CD4-positive, alpha-beta T cell (primary cell): ENCODE data around the gene STK17A. TPM values are rescaled to one million over a fixed set of nuclear protein-coding genes. Genes with fewer than 3 reads are reported as not detected.
A peak's percentile ranks its signal among the peaks of the same experiment; 100 is the strongest.

Experiments used
- ATAC-seq: fragments of 200-7000 bp; cut with Tn5 transposase; one replicate; pipeline ENCODE4 v1.10.0; 2022; ENCODE audit warnings: mild to moderate bottlenecking; ENCODE audit not compliant: poor library complexity
- CTCF ChIA-PET: fragments of 350-600 bp; sonication (Branson Sonifier 250); formaldehyde crosslinking; loops from one replicate; lab custom pipeline; 2021; ENCODE audit warnings: antibody characterized with exemption, inconsistent platforms; lab: Charles Lee
- POLR2A ChIA-PET: fragments of 350-600 bp; sonication (Branson Sonifier 250); formaldehyde crosslinking; loops from one replicate; lab custom pipeline; 2021; ENCODE audit warnings: antibody characterized with exemption, inconsistent platforms; lab: Charles Lee
- DNase-seq, 14 experiments: peaks; one replicate each; pipeline ENCODE4 v3.0.0-alpha.2; 2013 to 2020; ENCODE audit warnings: mixed read lengths in 2 of 14
- H3K27ac ChIP-seq, 2 donors: one replicate each; pipeline versions ENCODE4 v1.5.1 to v1.7.0; 2013; ENCODE audit warnings: low read length in 2 of 2, low read depth in 1 of 2, mild to moderate bottlenecking in 1 of 2
- H3K27me3 ChIP-seq, 2 experiments: 1 replicate in 1 of 2; 2 replicates in 1 of 2; pipeline versions ENCODE4 v1.6.1 to v1.7.0; 2013; ENCODE audit warnings: low read length in 2 of 2, control low read depth in 1 of 2, mild to moderate bottlenecking in 1 of 2, moderate library complexity in 1 of 2; ENCODE audit not compliant: insufficient read depth in 2 of 2, control insufficient read depth in 1 of 2
- H3K36me3 ChIP-seq: one replicate; pipeline ENCODE4 v1.6.1; 2013; ENCODE audit warnings: low read length, control low read depth; ENCODE audit not compliant: insufficient read depth
- H3K4me1 ChIP-seq: one replicate; pipeline ENCODE4 v1.6.1; 2013; ENCODE audit warnings: low read length, control low read depth; ENCODE audit not compliant: insufficient read depth
- H3K4me3 ChIP-seq: one replicate; pipeline ENCODE4 v1.5.1; 2013; ENCODE audit warnings: mild to moderate bottlenecking, low read length, moderate library complexity
- H3K9me3 ChIP-seq, 2 experiments: 1 replicate in 1 of 2; 2 replicates in 1 of 2; pipeline versions ENCODE4 v1.6.1 to v1.7.0; 2013; ENCODE audit warnings: low read length in 2 of 2, mild to moderate bottlenecking in 2 of 2, control low read depth in 1 of 2, moderate library complexity in 1 of 2; ENCODE audit not compliant: control insufficient read depth in 1 of 2, insufficient read depth in 1 of 2
- H3K27ac Mint-ChIP-seq: one replicate; pipeline ENCODE4 v1.8.0; 2020; ENCODE audit warnings: mixed read lengths
- H3K27me3 Mint-ChIP-seq: one replicate; pipeline ENCODE4 v1.8.0; 2021; ENCODE audit warnings: mixed read lengths
- H3K36me3 Mint-ChIP-seq: one replicate; pipeline ENCODE4 v1.8.0; 2021; ENCODE audit warnings: low read depth, mixed read lengths
- H3K4me1 Mint-ChIP-seq: one replicate; pipeline ENCODE4 v1.8.0; 2021; ENCODE audit warnings: low read depth, mixed read lengths
- H3K4me3 Mint-ChIP-seq: one replicate; pipeline ENCODE4 v1.8.0; 2020; ENCODE audit warnings: mild to moderate bottlenecking, mixed read lengths
- H3K9me3 Mint-ChIP-seq: one replicate; pipeline ENCODE4 v1.8.0; 2020; ENCODE audit warnings: mixed read lengths
- intact Hi-C, 2 experiments: fragments of 100-400 bp; cut with DNase I in 1 of 2; cut with micrococcal nuclease in 1 of 2; formaldehyde crosslinking; loops; one replicate each; pipeline versions ENCODE4 v1.15.1 to v1.9.0; 2023 to 2025; cut with DNase I, micrococcal nuclease
- total RNA-seq, 174 experiments: library from RNA in 2 of 174; stranded (reverse) in 2 of 174; gene quantifications; one replicate each; pipeline ENCODE4 v1.2.3 and lab custom pipeline; 2021 to 2026
- TF ChIP-seq, protein P1 (sequence below): fragments of 200-600 bp; IDR thresholded peaks from one replicate; pipeline ENCODE4 v1.8.0; 2022; ENCODE audit warnings: antibody characterized with exemption, mild to moderate bottlenecking

STK17A gene
- total RNA-seq, 2 experiments from 2014 or later, result 213 to 218 TPM

DNA sequence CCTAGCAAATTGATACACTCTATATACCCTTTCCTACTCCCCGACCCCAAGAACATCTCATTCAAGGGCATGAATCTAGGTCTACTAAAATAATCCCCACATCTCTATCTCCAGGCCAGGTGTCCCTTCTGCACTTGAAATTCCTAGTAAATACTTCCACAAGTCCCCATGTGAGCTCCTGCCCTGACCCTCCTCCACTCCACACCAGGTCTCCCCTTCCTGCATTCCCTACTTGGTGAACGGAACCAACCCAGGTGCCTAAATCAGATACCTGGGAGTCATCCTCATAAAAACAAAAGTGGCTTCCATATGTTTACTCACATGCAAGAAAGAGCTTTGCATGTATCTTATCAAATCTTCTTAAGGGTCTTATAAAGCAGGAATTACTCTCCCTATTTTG, 77.2 kb downstream of the STK17A start:
- H3K4me3 ChIP-seq, result no peak overlapping the region
- Mint-ChIP-seq H3K9me3 (no peaks in the 10 kb centered on the region), H3K27me3 (no peaks in the 10 kb centered on the region), H3K27ac (peak overlapping the region; percentile 89), H3K4me1 (peaks cover 68% of the 10 kb centered on the region), H3K4me3 (no peak overlapping the region), H3K36me3 (peaks cover 36% of the 10 kb centered on the region)
- peaks cover 11% of the 10 kb centered on the region for H3K36me3 ChIP-seq
- ChIA-PET POLR2A (interaction anchor here (1.2 to 1.7 kb wide), 2 partner anchors 8 to 10 kb away, joined by 6 to 8 read pairs; no protein-coding TSS in a partner anchor), CTCF (interaction anchor here (0.7 to 1.6 kb wide), 3 partner anchors 9 to 78 kb away, joined by 3 to 6 read pairs (median 3); partner anchors contain the start of gene STK17A)
- intact Hi-C loops, result no loop called here
- no peak for DNase-seq
- peaks cover 0 to 6% of the 10 kb centered on the region in 2 experiments for H3K9me3 ChIP-seq
- H3K27ac ChIP-seq, result no peak overlapping the region
- ATAC-seq, result no peak
- H3K4me1 ChIP-seq, result peaks cover 32% of the 10 kb centered on the region
- no peaks in the 10 kb centered on the region for H3K27me3 ChIP-seq
- TF ChIP-seq, protein P1, sequence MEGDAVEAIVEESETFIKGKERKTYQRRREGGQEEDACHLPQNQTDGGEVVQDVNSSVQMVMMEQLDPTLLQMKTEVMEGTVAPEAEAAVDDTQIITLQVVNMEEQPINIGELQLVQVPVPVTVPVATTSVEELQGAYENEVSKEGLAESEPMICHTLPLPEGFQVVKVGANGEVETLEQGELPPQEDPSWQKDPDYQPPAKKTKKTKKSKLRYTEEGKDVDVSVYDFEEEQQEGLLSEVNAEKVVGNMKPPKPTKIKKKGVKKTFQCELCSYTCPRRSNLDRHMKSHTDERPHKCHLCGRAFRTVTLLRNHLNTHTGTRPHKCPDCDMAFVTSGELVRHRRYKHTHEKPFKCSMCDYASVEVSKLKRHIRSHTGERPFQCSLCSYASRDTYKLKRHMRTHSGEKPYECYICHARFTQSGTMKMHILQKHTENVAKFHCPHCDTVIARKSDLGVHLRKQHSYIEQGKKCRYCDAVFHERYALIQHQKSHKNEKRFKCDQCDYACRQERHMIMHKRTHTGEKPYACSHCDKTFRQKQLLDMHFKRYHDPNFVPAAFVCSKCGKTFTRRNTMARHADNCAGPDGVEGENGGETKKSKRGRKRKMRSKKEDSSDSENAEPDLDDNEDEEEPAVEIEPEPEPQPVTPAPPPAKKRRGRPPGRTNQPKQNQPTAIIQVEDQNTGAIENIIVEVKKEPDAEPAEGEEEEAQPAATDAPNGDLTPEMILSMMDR, result no peak

DNA sequence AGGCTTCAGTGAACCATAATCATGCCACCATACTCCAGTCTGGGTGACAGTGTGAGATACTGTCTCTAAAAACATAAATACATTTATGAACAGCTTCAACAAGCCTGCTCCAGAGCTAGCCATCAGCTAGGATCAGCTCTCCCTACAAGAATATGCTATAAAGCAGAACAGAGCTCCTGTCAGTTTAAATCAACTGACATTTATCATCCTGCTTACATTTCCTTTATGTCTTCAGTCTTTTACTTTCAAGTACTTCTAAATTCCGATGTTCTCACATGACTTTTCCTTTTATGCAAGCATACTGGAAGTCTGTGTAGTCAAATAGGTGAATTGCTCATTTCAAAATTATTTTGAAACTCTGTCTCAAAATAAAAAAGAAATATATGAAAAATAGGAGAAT, 81.8 kb downstream of the STK17A start:
- TF ChIP-seq, protein P1, result no peak
- DNase-seq, result no peak
- H3K4me1 ChIP-seq, result peaks cover 32% of the 10 kb centered on the region
- H3K4me3 Mint-ChIP-seq, result peak overlapping the region; percentile 36
- H3K4me3 ChIP-seq, result no peak overlapping the region
- H3K9me3 ChIP-seq, result peaks cover 6% of the 10 kb centered on the region in 2 experiments
- H3K36me3 Mint-ChIP-seq, result peaks cover 57% of the 10 kb centered on the region
- H3K4me1 Mint-ChIP-seq, result peaks cover 75% of the 10 kb centered on the region
- CTCF ChIA-PET, result interaction anchor here (2.5 kb wide), 1 partner anchor 82 kb away, joined by 13 read pairs; the partner anchor contains the start of gene STK17A
- no peak for ATAC-seq
- peaks cover 4% of the 10 kb centered on the region for H3K9me3 Mint-ChIP-seq
- POLR2A ChIA-PET, result interaction anchor here (0.6 to 5.3 kb wide), 7 partner anchors 13 to 82 kb away, joined by 3 to 27 read pairs (median 5); partner anchors contain the start of genes COA1 and STK17A
- peak overlapping the region; percentile 84 for H3K27ac Mint-ChIP-seq
- no peaks in the 10 kb centered on the region for H3K27me3 Mint-ChIP-seq
- no peaks in the 10 kb centered on the region for H3K27me3 ChIP-seq
- H3K27ac ChIP-seq, result peak overlapping the region; percentile 9 to 23
- intact Hi-C loops, result loop anchor here (2.0 to 5.0 kb wide), 2 partner anchors 14 to 37 kb away; no protein-coding TSS in a partner anchor
- peaks cover 4% of the 10 kb centered on the region for H3K36me3 ChIP-seq

DNA sequence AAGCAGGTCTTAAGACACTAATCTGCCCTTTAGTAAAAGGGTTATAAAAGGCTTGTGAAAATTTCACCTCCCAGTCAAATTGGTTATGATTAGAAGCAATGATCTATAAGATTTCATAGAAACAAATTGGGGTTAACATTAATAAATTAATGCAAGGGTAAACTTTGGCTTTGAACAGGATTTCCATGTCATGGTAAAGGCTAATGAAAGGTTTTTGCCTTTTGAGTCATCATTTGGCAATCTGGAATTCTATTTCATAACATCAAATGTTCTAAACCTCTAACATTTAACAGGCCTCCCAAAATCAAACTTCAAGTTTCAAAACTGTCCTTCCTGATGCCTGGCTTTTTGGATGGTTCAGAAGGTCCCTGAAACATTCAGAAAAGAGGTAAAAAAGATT, 84.0 kb downstream of the STK17A start:
- Mint-ChIP-seq H3K36me3 (peaks cover 65% of the 10 kb centered on the region), H3K27me3 (no peaks in the 10 kb centered on the region), H3K27ac (peak overlapping the region; percentile 86), H3K9me3 (peaks cover 6% of the 10 kb centered on the region), H3K4me1 (peaks cover 81% of the 10 kb centered on the region), H3K4me3 (no peak overlapping the region)
- CTCF ChIA-PET, result no interaction called here
- intact Hi-C loops, result loop anchor here in 1 of 2 experiments (5.0 kb wide), 1 partner anchor 40 kb away; no protein-coding TSS in a partner anchor
- POLR2A ChIA-PET, result interaction anchor here (5.3 kb wide), 1 partner anchor 17 kb away, joined by 27 read pairs; no protein-coding TSS in a partner anchor
- Histone ChIP-seq H3K4me1 (peaks cover 27% of the 10 kb centered on the region), H3K36me3 (peaks cover 4% of the 10 kb centered on the region), H3K27me3 (no peaks in the 10 kb centered on the region), H3K4me3 (no peak overlapping the region), H3K9me3 (peaks cover 0 to 6% of the 10 kb centered on the region in 2 experiments), H3K27ac (no peak overlapping the region)
- TF ChIP-seq, protein P1, result no peak
- DNase-seq (no peak), ATAC-seq (no peak)
